CD4-positive, alpha-beta T cell treated with Interleukin-15 for 4 hours (primary cell): ENCODE data around the gene PRR7.
A peak's percentile ranks its signal among the peaks of the same experiment; 100 is the strongest.

Experiments
- DNase-seq: peaks from one replicate; pipeline ENCODE4 v3.0.0-alpha.2; 2020; ENCODE audit warnings: low spot score

Gene PRR7

DNA sequence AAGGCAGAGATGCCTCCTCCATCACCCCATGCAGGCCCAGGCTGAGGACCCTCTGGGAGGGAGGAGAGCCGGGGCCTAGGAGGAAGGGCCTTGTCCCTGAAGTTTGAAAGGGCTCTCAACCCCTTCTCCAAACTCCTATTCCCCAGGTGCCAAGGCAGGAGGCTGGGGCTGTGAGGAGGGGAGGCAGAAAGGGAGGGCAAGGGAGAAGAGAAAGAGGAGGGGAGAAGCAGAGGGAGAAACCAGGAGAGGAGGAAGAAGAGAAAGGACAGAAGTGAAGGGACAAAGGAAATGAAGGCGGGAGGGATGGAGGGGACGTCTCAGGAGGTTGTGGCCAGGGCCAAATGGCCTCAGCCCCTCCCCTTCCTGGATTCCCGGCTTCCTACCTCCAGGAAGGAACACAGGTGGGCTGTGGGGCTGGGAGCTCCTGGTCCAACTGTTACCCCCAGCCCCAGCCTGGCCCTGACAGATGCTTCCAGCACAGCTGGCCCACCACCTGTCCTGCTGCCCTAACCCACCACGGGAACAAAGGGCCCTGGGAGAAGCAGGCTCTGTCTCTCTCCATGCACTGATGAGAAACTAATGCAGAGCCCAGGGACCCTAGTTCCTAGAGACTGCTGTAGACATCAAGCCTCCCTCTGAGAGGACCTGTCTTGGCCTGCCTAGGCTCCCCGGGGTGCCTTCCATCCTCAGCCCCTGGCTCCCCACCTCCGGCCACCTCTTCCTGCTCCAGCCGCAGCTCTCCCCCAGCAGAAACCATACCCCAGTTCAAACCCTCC, 23.3 kb downstream of the PRR7 start:
- DNase-seq, result no peak

DNA sequence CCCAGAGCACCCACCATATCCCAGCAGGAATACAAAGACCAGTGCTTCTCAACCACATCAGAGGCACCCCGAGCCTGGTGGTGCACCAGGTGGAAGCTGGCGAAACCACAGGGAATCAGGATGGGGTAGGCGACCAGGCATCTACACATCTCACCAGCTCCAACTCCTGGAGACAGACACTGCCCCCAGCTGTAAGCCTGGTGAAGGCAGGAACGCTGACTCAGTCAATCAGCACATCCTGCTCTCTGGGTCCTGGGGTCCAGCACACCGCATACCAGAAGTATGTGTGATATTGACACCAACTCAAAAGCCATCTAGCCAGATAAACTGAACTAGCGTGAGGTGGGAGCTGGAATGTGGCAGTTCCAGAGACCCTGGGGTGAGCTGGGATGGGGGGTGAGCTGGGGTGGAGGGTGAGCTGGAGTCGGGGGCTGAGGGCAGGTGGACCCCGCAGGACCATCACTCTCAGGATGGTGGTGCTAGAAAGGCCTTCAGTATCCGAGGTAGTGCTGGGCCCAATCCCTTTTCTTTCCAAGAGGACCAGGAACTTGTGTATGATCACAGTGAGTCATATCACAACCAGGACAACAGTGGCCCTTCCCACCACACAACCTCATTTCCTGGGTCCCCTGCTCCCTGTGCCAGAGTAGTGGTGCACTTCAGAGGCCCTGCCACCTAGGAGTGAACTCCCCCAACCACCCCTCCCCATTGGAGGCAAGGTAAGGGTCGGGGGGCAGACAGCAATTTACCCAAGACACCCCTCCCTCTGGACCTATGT, 24.3 kb downstream of the PRR7 start:
- DNase-seq, result no peak

DNA sequence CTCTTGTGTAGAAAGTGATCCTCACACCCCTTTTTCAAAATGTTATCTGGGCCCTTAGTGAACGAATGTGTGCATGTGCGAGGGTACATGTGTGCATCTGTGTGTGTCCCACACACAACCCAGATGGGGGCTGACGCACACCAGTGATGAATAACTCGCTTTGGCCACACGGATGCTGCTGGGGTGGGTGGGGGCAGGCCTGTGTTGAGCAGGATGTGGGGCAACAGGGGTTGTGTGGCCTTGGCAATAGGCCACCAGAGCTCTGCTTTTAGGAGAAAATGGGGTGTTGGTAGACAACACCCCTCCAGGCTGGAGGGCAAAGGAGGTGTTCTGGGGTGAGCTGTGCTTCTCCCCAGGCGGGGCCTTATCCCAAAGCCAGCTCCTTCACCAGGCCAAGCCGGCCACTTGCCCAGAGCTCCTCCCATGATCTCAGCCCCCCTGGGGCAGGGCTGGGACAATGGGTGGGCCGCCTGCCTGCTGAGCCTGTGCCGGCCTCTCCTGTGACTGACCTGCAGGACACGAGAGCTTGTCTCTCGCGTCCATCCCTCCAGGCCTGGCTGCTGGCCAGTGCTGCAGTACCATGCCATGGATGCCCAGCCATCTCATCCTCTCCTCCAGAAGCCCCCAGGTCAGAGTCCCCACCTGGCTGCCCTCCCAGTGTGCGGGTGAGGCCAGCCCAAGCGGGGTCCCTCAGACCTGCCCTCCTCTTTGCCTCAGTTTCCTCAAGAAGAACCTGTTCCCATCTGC, 25.2 kb downstream of the PRR7 start:
- peak; percentile 48 for DNase-seq

DNA sequence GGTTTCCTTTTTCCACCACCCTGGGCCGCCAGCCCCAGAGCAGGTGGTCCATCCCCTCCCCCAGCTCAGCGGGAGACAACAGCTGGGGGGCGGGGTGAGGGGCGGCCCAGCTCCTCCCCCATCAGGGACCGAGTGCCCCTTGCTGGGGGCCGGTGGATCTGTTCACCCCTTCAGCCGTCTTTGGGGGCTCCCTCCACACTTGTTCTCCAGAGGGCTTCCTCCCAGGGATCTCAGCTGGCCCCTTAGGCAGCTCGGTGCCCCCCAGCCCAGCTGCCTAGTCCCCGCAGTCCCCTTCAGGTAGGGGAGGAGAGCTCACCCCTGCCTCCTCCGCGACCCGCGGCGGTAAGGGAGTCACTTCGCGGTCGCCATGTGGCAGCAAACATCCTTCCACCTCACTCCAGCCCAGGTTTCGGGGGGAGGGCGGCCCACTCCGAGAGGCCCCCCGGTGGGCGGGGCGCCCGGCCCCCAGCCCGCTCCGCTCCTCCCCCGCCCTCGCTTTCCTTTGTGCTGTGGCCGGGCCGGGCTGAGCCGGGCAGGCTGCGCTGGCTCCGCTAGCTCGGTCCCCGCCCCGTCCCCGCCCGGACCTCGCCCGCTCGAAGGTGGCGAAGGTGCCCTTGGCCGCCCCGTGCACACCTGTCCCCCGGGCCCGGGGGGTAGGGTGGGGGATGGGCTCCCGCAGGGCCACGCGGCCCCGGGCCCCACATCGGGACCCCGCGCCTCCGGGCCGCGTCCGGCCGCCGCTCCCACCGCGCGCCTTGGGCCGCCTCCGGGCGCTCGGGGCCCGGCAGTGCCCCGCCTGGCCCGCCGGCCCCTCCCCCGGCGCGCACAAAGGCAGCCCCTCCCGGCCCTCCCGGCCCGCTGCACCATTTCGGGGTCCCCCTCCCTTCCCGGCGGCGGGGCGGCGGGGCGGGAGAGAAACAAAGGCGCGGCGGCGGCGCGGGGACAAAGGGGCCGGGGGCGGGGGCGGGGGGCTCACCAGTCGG, 26.1 kb downstream of the PRR7 start:
- peak; percentile 48 for DNase-seq

DNA sequence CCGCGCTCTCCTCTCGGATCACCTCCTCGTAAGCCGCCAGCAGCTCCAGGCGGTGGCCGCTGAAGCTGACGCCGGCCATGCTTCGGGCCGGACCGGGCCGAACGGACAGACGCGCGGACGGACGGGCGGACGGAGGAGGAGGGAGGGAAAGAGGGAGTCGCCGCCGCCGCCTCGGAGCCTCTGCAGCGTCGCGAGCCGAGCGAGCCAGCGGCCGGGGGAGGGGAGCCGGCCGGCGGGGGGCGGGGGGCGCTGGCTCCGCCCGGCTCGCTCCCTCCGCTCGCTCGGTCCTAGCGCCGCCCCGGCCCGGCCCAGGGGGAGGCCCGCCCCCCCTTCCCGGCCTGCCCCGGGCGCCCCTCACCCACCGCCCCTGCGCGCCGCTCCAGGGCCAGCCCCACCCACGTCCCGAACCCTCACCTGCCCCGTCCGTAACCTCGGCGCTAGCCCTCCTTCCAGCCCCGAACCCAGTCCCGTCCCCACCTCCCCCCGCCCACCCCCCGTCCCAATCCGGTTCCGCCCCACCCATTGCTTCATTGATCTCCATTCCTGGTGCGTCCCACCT, 26.9 kb downstream of the PRR7 start, which contains the start of gene DBN1:
DBN1 (minus strand) TSS at position 192 of the 559 bp plus-strand sequence; CDS start at position 79, 113 bp downstream.
- no peak for DNase-seq

DNA sequence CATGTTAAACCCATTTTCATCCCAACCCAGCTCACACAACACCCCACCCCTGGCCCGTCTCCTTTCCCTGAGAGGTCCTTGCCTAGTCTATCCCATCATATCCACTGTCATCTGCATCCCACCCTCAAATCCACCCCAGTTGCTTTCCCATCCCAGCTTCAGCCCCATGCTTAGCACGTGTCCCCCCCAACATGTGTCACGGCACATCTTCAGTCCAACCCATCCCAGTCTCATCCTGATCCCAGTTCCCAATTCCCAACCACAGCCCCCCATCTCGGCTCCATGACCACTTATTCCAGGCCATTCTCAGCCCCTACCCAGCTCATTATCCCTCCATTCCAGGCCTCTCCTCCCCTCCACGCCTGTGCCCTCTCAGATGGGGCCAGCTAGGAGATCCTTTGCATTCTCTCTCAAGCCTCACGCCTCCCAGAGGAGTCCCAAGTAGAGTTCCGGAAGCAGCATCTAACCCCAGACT, 27.4 kb downstream of the PRR7 start:
- DNase-seq, result no peak

DNA sequence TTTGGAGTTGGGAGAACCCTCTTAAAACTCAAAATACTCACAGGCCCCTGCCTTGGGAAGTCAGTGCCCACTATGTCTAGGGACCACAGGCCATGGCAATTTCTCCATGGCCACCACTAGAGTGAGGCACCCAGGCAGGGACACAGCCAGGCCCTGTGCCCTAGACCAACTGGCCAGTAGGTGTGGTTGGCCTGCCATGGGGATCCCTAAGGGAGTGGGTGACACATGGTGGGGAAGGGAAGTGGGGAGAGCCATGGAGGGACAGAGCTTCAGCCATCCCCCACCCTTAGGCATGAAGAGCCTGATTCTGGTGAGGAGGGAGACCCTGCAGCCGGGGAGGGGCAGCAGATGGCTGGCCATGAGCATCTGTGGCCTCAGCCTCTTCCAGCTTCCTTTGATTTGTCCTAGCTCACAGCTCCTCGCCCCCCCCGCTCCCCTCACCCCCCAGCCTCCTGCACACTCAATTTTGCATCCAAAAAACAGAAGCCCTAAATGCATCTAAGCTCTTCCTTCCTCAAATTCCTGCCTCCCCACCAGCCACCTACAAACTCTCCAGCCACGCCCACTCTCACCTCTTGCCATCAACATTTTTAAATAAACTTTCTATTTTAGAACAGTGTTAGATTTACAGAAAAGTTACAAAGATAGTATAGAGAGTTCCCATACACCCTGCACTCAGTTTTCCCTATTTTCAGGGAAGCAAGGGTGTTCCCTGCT, 28.4 kb downstream of the PRR7 start:
- no peak for DNase-seq

DNA sequence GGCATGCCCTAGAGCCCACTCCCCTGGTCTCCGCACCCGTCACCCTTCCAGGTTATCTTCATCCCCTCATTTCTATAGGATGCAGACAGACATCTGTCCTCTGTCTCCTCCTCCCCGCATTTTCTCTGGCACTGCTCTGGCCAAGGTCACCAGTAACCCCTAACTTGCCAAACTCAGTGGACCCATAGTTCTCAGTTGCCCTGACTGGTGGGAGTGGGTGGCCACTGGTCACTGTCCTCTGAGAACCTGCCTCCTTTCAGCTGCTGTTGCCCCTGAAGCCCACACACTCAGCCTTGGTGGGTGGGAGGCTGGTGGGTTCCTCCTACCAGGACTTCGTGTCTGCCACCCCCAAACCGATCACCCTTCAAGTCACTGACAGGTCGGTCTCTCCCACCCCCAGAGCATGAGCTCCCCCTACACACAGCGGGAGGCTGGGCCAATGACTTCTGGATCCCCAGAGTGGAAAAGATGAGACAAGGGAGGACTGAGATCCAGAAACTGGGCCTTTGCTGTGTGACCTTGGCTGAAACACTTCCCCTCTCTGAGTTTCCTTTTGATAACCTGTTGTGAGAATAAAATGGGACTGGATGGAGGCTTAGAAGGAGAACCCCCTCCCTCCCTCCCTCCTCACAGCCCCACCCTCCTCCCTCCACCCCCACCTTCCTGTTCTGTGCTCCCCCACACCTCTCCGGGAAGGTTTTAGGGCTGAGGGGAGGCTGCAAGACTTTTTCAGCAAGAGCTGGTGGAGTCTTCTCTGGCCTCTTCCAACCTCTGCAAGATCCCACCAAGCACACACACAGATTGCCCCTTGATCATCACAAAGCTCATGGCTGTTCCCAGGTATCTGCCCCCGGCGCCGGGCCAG, 29.2 kb downstream of the PRR7 start:
- no peak for DNase-seq

DNA sequence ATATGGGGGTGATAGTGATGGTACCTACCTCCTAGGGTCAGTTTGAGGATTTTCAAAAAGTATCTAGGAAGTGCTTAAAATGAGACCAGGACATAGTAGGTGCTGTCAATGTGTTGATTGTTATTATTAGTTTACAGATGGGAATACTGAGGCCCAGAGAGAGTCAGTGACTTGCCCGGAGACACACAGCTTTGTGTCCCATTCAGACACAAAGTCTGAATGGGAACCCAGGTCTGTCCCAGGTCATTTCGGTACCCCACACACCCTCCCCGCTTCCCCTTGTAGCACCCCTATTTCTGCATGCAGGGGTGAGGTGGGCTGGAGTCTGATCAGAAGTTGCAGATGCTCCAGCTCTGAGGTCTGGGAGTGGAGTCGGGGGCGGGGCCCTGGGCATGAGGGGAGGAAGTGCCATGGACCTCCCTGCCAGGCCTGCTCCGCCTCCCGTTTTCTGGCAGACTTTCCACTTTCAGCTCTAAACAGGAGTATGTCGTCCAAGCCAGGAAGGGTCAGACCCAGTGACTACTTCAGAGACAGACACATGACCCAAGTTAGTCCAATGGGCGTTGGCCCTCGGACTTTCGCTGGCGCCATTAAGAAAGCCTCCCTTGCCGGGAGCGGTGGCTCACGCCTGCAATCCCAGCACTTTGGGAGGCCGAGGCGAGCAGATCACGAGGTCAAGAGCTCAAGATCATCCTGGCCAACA, 30.1 kb downstream of the PRR7 start:
- no peak for DNase-seq

DNA sequence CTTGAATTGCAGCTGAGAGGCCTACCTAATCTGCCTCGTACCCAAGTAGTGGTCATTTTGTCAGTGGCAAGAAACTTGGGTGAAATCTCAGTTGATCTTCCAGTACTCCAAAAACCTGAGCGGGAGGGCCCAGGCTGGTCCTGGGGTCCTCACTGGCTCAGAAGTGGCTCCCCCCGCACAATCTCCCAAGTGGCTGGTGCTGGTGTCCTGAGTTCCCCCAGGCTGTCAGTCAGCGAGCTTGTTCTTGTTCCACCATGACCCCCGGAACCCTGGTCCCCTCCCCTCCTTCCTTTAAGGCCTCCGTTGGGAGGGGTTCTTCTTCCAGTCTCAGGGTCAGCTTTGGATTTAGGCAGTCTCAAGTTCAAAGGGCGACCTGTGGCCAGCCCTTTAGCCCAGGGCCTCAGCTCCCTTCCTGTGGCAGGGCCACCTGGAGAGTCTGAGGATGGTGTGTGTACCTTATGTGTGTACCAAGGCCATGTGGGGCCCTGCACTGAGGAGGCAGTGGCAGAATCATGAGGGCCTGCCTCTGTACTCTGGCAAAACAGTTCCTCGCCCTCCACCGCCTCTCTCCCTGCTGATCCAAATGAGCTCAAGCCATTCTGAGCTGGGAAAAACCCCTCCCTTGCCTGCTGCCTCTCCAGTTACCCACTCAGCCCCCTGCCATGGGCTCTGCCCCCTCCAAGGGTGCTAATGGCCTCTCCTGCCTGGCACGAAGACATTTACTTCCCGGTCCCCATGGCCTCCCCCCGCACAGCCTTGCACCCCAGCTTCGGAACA, 31.3 kb downstream of the PRR7 start:
- no peak for DNase-seq

DNA sequence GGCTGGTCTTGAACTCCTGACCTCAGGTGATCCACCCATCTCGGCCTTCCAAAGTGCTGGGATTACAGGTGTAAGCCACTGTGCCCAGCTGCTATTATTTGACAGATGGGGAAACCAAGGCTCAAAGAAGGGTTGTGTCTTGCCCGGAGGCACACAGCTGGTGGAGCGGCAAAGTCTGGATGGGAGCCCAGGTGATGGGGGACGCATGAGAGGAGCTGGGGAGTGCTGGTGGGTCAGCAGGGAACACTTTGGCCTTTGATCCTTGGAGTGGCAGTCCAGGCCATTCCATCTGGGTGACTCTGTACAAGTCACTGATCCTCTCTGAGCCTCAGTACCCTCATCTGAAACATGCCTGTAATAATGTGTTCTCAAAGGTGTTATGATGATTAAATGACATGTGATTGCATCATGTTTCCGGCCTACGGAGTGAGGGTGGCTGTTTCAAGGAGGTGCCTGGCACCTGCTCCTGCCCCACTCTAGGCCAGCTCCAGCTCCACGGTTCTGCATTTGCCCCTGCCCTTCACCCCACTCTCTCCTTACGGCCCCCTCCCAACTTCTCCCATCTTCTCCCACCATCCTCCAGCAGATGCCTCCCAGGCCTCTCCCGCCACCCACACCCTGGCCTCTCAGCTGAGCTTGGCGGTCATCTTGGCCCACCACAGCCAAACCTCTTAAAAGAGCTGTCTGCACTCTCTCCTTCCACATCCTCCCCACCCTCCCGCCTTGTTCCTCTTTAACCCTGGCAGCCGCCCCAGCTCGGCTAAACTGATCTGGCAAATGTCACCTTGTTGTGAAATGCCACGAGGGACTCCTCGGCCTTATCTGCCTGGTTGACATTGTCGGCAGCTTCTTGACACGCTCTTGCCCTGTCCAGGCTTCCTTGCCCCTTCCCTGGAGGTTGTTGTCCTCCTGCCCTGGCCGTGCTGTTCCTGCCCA, 32.4 kb downstream of the PRR7 start:
- no peak for DNase-seq

DNA sequence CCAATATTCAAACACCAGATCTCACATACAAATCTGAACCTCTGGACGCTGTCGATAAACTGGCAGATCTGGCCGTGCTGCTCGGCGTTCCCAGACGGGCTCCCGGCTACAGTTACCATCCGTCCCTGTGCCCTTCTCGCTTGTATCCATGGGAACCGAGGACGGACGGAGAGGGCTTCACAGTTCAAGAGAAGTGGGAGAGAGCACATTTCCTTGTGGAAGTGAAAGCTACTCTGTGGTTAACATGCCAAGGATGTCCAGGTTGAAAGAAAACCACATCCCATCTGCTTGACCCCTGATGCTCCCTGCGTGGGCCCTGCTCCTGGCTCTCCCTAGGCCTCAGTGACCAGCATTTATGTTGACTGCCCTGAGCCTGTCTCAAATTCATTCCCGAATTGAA, 33.2 kb downstream of the PRR7 start:
- no peak for DNase-seq

DNA sequence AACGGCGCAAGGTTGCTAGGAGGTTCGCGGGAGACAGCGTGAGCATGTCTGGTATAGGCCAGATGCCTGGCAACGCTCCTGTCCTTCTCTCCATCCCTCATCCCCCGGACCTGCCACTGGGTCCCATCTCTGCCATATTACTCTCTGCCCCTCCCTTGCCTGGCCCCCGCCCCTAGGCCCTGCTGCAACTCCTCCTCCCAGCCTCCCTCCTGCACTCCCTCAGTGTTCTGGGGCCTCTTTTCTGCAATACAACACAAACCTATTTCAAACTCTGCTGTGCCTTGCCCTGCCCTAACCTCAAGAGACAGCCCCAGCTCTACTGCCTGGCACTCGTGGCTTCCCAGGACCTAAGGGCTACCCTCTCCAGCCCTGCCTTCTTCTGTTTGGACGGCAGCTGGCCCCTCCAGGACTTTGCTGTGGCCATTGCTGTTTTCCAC, 35.8 kb downstream of the PRR7 start:
- DNase-seq, result no peak

DNA sequence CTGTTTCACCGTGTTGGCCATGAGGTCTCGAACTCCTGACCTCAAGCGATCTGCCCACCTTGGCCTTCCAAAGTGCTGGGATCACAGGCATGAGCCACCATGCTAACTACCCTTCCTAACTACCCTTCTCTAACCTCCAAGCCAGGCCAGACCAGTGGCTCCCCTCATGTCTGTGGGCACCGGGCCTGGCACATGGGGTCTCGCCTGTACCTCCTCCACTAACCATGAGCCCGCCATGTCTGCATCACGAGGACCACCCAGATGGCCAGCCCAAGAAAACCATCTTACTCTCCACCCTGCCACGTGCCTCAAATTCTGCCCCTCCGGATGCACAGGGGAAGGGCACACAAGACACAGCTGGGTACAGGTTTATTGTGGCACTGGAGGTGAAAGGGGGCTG, 36.4 kb downstream of the PRR7 start:
- DNase-seq, result no peak

DNA sequence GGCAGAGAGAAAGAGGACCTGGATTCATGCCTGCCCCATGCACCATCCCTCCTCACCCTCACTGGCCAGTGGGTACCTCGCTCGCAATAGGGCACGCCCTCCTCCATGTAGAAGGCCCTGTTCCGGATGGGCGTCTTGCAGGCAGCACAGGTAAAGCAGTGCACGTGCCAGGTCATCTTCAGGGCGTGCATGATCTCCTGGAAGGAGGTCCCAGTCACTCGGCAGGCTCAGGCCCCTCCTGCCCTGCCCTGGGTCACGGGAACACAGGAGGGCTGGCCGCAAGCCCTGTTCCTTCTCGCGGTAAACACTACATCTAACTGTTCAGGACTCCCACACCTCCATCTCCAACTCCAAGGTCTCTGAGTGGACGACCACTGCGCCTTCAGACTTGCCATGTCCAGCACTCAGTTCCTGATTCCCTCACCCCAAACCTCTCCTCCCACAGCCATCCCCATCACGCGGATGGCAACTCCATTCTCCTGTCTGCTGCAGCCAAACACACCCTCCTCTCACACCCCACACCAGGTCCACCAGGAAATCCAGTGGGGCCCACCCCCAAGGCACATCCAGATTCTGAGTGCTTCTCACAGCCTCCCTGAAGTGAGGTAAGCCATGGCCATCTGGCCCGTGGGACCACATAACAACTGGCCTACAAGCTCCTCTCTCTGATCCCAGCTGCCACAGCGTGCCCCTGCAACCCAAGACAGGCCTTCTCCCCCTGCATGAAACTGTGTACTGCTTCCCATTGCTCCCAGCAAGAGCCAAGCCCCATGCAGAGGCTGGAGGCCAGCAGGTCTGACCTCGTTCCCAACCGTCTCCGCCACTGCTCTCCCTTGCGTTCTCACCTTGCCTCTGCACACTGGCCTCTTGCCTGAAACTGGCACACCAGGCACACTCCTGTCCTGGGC, 37.6 kb downstream of the PRR7 start:
- no peak for DNase-seq
